C4-2B (cell line): ENCODE measurements around the gene FAM228B.
A peak's percentile ranks its signal among the peaks of the same experiment; 100 is the strongest.

Source experiments
- CTCF ChIP-seq: fragments of 450-650 bp; conservative IDR thresholded peaks from 2 replicates; pipeline ENCODE4 v1.5.1; 2017; ENCODE audit warnings: mild to moderate bottlenecking
- ZFX ChIP-seq: fragments of 450-650 bp; IDR thresholded peaks from 2 replicates; pipeline ENCODE4 v1.6.1; 2017

- peak; percentile 64 for TF ChIP-seq CTCF
- no peak for TF ChIP-seq ZFX
These were observed 41.2 kb downstream of the FAM228B start for GRCh38 chr2:24164416-24164973.
